K562 (cell line): ENCODE measurements around the gene POP7. TPM values are rescaled to one million over a fixed set of nuclear protein-coding genes. Genes with fewer than 3 reads are reported as not detected.

Source experiments
- ATF3 ChIP-seq, 2 experiments: fragments of 450-650 bp in 1 of 2; sonication (generic) in 1 of 2; formaldehyde crosslinking in 1 of 2; IDR thresholded peaks in 1 of 2; conservative IDR thresholded peaks in 1 of 2; 2 replicates each; pipeline versions ENCODE4 v1.6.1 to v1.8.1; 2016 to 2023; ENCODE audit warnings: mild to moderate bottlenecking in 2 of 2, moderate library complexity in 2 of 2, inconsistent platforms in 1 of 2, missing genetic modification reagents in 1 of 2
- ATF7 ChIP-seq: fragments of 450-650 bp; IDR thresholded peaks from 2 replicates; pipeline ENCODE4 v1.7.1; 2014; ENCODE audit warnings: mild to moderate bottlenecking, moderate library complexity
- C11orf30 ChIP-seq: fragments of 450-650 bp; IDR thresholded peaks from 2 replicates; pipeline ENCODE4 v1.6.1; 2016; ENCODE audit warnings: low read depth, mild to moderate bottlenecking
- CEBPG ChIP-seq, 3 experiments: fragments of 200-800 bp in 1 of 3; sonication (Bioruptor generic) in 1 of 3; sonication (generic) in 1 of 3; formaldehyde crosslinking in 1 of 3; IDR thresholded peaks in 2 of 3; conservative IDR thresholded peaks in 1 of 3; 2 replicates each; pipeline versions ENCODE4 v1.6.1 to v1.8.0; 2016 to 2022; ENCODE audit warnings: missing compliant biosample characterization in 2 of 3, missing genetic modification characterization in 2 of 3, mild to moderate bottlenecking in 1 of 3, missing genetic modification reagents in 1 of 3
- DIDO1 ChIP-seq: fragments of 450-650 bp; IDR thresholded peaks from 2 replicates; pipeline ENCODE4 v1.6.1; 2016; ENCODE audit warnings: low read depth, missing biosample characterization, missing genetic modification characterization
- DMBX1 ChIP-seq: fragments of 250-450 bp; sonication (Bioruptor Pico); IDR thresholded peaks from 2 replicates; pipeline ENCODE4 v1.8.0; 2022; ENCODE audit warnings: inconsistent platforms, mild to moderate bottlenecking, moderate library complexity, borderline replicate concordance
- HMG20B ChIP-seq: fragments of 250-450 bp; sonication (Bioruptor Pico); IDR thresholded peaks from 2 replicates; pipeline ENCODE4 v1.5.0; 2021; ENCODE audit warnings: mild to moderate bottlenecking
- KLF1 ChIP-seq: fragments of 450-650 bp; IDR thresholded peaks from 2 replicates; pipeline ENCODE4 v1.6.1; 2016; ENCODE audit warnings: missing genetic modification characterization, missing compliant biosample characterization
- MCM5 ChIP-seq: fragments of 450-650 bp; IDR thresholded peaks from 2 replicates; pipeline ENCODE4 v1.6.1; 2016; ENCODE audit warnings: low read depth
- MCM7 ChIP-seq, 2 experiments: fragments of 450-650 bp; IDR thresholded peaks; 2 replicates each; pipeline ENCODE4 v1.6.1; 2016 to 2018
- NFIX ChIP-seq: fragments of 250-450 bp; sonication (Bioruptor Pico); IDR thresholded peaks from 2 replicates; pipeline ENCODE4 v1.4.0; 2020; ENCODE audit warnings: low read depth, mild to moderate bottlenecking, moderate library complexity
- RBM14 ChIP-seq: fragments of 200-400 bp; formaldehyde crosslinking; IDR thresholded peaks from 2 replicates; pipeline ENCODE4 v1.6.1; 2018; ENCODE audit warnings: low read depth, mild to moderate bottlenecking, low read length, moderate library complexity, borderline replicate concordance; ENCODE audit not compliant: insufficient read depth
- RBM25 ChIP-seq: fragments of 200-400 bp; formaldehyde crosslinking; IDR thresholded peaks from 2 replicates; pipeline ENCODE4 v1.6.1; 2018; ENCODE audit warnings: low read length, low read depth, moderate library complexity; ENCODE audit not compliant: severe bottlenecking
- SAFB ChIP-seq: fragments of 200-400 bp; formaldehyde crosslinking; IDR thresholded peaks from 2 replicates; pipeline ENCODE4 v1.6.1; 2017; ENCODE audit warnings: low read depth, low read length, borderline replicate concordance
- SMARCC2 ChIP-seq: fragments of 450-650 bp; IDR thresholded peaks from 2 replicates; pipeline ENCODE4 v1.6.1; 2017; ENCODE audit warnings: antibody characterized with exemption, moderate library complexity, mild to moderate bottlenecking, low read depth
- UBTF ChIP-seq, 2 experiments: IDR thresholded peaks; 2 replicates each; pipeline ENCODE4 v1.6.1; 2012; ENCODE audit warnings: improper control_type of control experiment in 2 of 2, low read depth in 2 of 2, low read length in 2 of 2, borderline replicate concordance in 1 of 2
- ZBTB9 ChIP-seq: fragments of 450-650 bp; formaldehyde crosslinking; IDR thresholded peaks from 2 replicates; pipeline ENCODE4 v1.4.0; 2020; ENCODE audit warnings: mild to moderate bottlenecking, moderate library complexity
- ZNF175 ChIP-seq: fragments of 200-800 bp; sonication (Bioruptor generic); IDR thresholded peaks from 2 replicates; pipeline ENCODE4 v1.6.1; 2016; ENCODE audit warnings: low read depth, mild to moderate bottlenecking, missing genetic modification characterization, missing compliant biosample characterization
- ZNF280B ChIP-seq: fragments of 250-450 bp; sonication (Bioruptor Pico); IDR thresholded peaks from 2 replicates; pipeline ENCODE4 v1.5.1; 2021; ENCODE audit warnings: mild to moderate bottlenecking
- ZNF77 ChIP-seq: fragments of 250-450 bp; sonication (Bioruptor Pico); IDR thresholded peaks from 2 replicates; pipeline ENCODE4 v1.5.0; 2020
- polyA plus RNA-seq, 8 experiments: library from polyadenylated mRNA; depleted of rRNA in 4 of 8; stranded (reverse) in 5 of 8; unstranded in 3 of 8; fragments of >200 nt; fragmentation: Nextera tagmentation in 2 of 8; fragmentation: Illumina TruSeq in 1 of 8; extraction: Ambion mirVana in 2 of 8; extraction: Trizol in 1 of 8; gene quantifications; 2 replicates each; pipeline versions ENCODE4 v1.2.1 to v1.2.3, GENCODE V29; 2011 to 2014; ENCODE audit warnings: inconsistent platforms in 1 of 8, missing spikeins in 1 of 8
- total RNA-seq, 7 experiments: library from RNA; depleted of rRNA in 6 of 7; stranded (reverse); fragments of >200 nt in 6 of 7; fragmentation: Illumina TruSeq in 2 of 7; extraction: Trizol in 2 of 7; gene quantifications; 2 replicates each; pipeline versions ENCODE4 v1.2.1 to v1.2.3, GENCODE V29; 2011 to 2021; ENCODE audit warnings: low replicate concordance in 1 of 7

The POP7 gene
- total and polyA plus RNA-seq, 9 of the 15 experiments (the other 6 are each of a cell fraction or from before 2014, with no cell fraction given), result 11.5 to 163 (median 68.9) TPM

GRCh38 chr7:100705753-100706671 lies at the start of gene POP7 (continued):
- peak in 1 of 2 experiments; percentile 93; a peak in 2 of 4 replicates for TF ChIP-seq UBTF (IDR thresholded peaks at IDR 0.05; ENCODE audit: borderline replicate concordance in 1 of 2, low read depth in 2 of 2, low read length in 2 of 2)
- no peak for TF ChIP-seq ZNF175 (CRISPR knock-in tag)
- TF ChIP-seq NFIX, result no peak
- peak; percentile 86 for TF ChIP-seq ATF7
- TF ChIP-seq ZNF280B (CRISPR knock-in tag), result no peak
- TF ChIP-seq RBM14, result no peak
- peak; percentile 36; the same call in 1 of the 2 replicates for TF ChIP-seq DIDO1 (tag)
- TF ChIP-seq SMARCC2, result peak; percentile 51; the same call in 1 of the 2 replicates
- no peak for TF ChIP-seq KLF1 (tag)
- TF ChIP-seq DMBX1 (CRISPR knock-in tag), result no peak
- TF ChIP-seq ZBTB9, result no peak; the same call in 1 of the 2 replicates
- TF ChIP-seq MCM7 (IDR thresholded peaks at IDR 0.05), result no peak
- TF ChIP-seq C11orf30, result peak; percentile 77
- TF ChIP-seq HMG20B (CRISPR knock-in tag), result no peak
- no peak; the same call in 1 of the 2 replicates for TF ChIP-seq ATF3 (IDR thresholded peaks at IDR 0.05)
- no peak for TF ChIP-seq ATF3 (CRISPR knock-in tag; conservative IDR thresholded peaks at IDR 0.05)
- peak; percentile 87 for TF ChIP-seq RBM25
- peak; percentile 48; the same call in 1 of the 2 replicates for TF ChIP-seq SAFB
- TF ChIP-seq CEBPG (CRISPR knock-in tag; IDR thresholded peaks at IDR 0.05), result no peak
- no peak for TF ChIP-seq CEBPG (tag; conservative IDR thresholded peaks at IDR 0.05 in 1 of 2, IDR thresholded peaks at IDR 0.05 in 1 of 2)
- TF ChIP-seq ZNF77 (CRISPR knock-in tag), result no peak
- TF ChIP-seq MCM5, result no peak
